HG03060 (cell line): ENCODE data around the gene ATP5F1D.

Experiments used
- ATAC-seq: cut with Tn5 transposase; IDR thresholded peaks from one replicate; pipeline ENCODE4 v1.9.1; 2021; ENCODE audit warnings: low read depth, moderate number of reproducible peaks; ENCODE audit not compliant: unreplicated experiment

Gene ATP5F1D

GRCh38 chr19:1268226-1269064 lies 26.9 kb downstream of the ATP5F1D start:
- ATAC-seq: no peak

- ATAC-seq: peak; percentile 32
Measured at GRCh38 chr19:1269065-1269477, 27.5 kb downstream of the ATP5F1D start, which contains the start of gene CIRBP. TSS of gene CIRBP (plus strand) at chr19:1269332. CDS start at chr19:1270934, 1,602 bp downstream.

GRCh38 chr19:1269478-1270212 lies 28.1 kb downstream of the ATP5F1D start:
- ATAC-seq: peak; percentile 3

- no peak for ATAC-seq
Measured at GRCh38 chr19:1270213-1270853, 28.8 kb downstream of the ATP5F1D start.

- no peak for ATAC-seq
Measured at GRCh38 chr19:1270854-1271527, 29.4 kb downstream of the ATP5F1D start.

- no peak for ATAC-seq
Measured at GRCh38 chr19:1271528-1272422, 30.2 kb downstream of the ATP5F1D start.

- no peak for ATAC-seq
Measured at GRCh38 chr19:1272423-1273262, 31.1 kb downstream of the ATP5F1D start.

- ATAC-seq: no peak
Measured at GRCh38 chr19:1273263-1274041, 31.9 kb downstream of the ATP5F1D start.

GRCh38 chr19:1274081-1274851 lies 32.7 kb downstream of the ATP5F1D start:
- no peak for ATAC-seq

- no peak for ATAC-seq
Measured at GRCh38 chr19:1274852-1275259, 33.3 kb downstream of the ATP5F1D start.

- peak; percentile 58 for ATAC-seq
Measured at GRCh38 chr19:1275260-1275975, 33.9 kb downstream of the ATP5F1D start, which contains the start of gene FAM174C. TSS of gene FAM174C (plus strand) at chr19:1275530. CDS start at chr19:1275550, 20 bp downstream.

- no peak for ATAC-seq
Measured at GRCh38 chr19:1275976-1276627, 34.6 kb downstream of the ATP5F1D start.

GRCh38 chr19:1276628-1277022 lies 35.1 kb downstream of the ATP5F1D start:
- ATAC-seq: no peak

GRCh38 chr19:1277061-1277460 lies 35.5 kb downstream of the ATP5F1D start:
- no peak for ATAC-seq

GRCh38 chr19:1278074-1278473 lies 36.5 kb downstream of the ATP5F1D start:
- ATAC-seq: no peak
